Measurements from ENCODE around the gene PHOX2A. TPM values are rescaled to one million over a fixed set of nuclear protein-coding genes. Genes with fewer than 3 reads are reported as not detected.

The PHOX2A gene
- total RNA-seq, 1 experiment from 2014 or later: not detected

DNA sequence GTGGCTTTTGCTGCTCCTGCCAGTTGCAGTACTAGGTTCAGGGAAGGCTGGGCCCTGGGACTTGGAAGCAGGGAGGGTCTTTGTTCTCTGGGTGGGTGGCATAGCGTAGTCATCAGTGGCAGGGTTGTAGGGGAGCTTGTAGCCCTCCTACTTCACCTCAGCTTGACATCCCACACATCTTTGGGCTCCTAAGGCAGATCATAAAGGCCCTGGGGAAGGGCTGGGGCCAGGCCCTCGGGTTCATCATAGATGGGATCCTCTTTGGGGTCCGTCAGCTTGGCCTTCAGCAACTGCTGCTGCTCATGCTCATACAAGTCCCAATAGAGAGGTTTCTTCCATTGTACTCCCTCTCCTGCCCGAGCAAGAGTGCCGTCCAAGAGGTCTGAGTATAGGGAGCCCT, 6.0 kb upstream of the PHOX2A start:
- DNase-seq (ENCODE audit: low read depth): no peak

- DNase-seq (ENCODE audit: low read depth): no peak
Measured at GRCh38 chr11:72247584-72247983, 3.6 kb upstream of the PHOX2A start.

DNA sequence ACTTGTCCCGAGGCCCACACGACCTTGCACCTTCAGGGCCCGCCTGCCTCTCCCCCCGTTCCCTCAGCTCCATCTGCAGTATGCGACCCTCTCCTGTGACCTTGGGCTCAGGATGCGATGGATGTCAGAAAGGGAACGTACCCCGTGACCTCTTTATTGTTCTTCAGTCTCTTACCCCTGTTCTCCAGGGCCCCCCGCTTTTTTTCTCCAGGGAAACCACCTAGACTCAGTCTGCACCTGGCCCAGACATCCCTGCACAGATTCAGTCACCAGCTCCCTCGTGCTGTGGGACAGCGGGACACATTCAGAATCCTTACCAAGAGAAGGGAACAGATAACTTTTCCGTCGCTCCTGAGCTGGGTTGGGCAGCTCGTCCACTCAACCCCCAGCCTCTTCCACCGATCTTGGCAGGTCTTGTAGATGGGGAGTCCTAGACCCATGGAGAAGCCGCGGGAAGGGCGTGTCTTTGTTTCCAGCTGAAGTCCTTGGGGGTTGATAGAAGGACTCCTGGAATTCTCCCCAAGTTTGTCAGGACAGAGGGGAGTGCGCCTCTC, 1.4 kb upstream of the PHOX2A start:
- DNase-seq (ENCODE audit: low read depth): no peak

- no peak for DNase-seq (ENCODE audit: low read depth)
Measured at GRCh38 chr11:72244361-72245262, 636 bp upstream of the PHOX2A start.

DNA sequence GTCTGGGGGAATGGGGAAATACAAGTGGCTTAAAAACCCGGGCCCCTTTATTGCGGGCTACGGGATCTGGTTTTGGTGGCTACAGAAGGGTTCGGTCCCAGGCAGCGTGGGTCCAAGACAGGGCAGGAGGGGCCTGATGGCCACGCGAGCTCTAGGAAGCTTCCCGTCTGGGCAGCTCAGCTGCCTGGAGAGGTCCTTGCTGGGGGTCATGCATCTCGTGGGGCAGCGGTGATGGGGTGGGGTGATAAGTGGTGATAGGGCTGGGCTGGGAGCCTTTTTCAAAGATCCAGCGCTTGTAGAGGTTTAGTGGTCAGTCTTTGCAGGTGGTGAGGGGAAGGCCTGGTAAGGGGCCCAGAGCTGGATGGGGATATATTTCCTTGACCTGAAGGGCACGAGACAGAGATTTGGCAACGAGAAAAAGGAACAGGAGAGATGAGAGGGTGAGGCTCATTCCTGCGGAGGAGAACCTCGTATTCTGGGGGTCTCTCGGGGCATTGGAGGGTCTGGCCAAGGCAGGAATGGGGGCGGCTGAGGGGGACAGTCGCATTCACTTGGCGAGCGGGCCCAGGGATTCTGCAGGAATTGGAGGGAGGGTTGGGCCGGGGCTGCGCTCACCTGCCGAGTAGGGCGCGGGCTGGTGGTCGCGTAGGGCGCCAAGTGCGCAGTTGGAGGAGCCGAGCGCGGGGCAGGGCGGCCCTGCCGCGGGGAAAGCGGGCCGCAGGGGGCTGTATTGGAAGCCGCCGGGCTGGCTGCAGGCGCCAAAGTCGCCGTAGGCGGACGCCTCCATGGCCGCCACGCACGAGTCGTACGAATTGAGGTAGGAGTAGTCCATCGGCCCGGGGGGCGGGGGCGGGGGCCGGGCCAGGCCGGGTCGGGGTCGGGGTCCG, 560 bp downstream of the PHOX2A start:
- DNase-seq (ENCODE audit: low read depth): no peak

DNA sequence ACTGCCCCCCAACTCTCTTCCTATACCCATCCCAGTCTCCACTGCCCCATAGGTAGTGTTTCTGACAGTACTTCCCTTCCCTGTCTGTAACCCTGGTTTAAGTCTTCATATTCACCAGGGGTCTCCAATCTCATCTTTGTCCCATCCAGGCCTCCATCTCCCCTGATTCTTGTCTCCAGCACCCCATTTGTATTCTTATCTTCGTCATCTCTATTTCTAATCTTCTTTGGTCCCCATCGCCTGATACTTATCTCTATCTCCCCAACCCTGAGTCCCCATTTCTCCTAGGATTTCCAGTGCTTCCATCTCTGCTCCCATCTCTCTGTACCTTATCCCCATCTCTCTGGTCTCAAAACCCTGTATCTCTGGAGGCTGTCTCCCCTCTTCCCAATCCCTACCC, 1.8 kb downstream of the PHOX2A start:
- no peak for DNase-seq (ENCODE audit: low read depth)

DNA sequence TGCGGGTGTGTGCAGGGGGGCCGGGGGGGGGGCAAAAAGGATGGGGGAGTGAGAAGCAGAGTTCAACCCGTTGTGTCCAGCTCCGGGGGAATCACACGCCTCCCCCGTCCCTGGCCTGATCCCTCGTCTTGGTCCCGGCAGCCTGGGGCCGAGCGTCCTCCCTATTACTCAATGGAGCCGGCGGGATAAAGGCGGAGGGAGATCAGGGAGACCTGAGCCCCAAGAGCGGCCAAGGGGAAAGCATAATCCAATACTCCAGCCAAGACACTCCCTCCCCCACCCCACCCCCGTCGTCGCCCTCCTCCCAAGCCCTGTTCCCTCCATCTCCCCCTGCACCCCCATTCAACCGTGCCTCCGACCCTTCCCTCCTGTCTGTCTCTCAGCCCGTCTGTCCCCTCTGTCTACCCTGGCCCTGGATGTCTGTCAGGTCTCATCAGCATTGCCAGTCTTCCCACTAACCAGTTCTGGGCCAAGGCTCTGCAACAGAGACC, 2.6 kb downstream of the PHOX2A start:
- DNase-seq (ENCODE audit: low read depth): no peak

GRCh38 chr11:72240461-72241290, 3.3 kb downstream of the PHOX2A start:
- no peak for DNase-seq (ENCODE audit: low read depth)

DNA sequence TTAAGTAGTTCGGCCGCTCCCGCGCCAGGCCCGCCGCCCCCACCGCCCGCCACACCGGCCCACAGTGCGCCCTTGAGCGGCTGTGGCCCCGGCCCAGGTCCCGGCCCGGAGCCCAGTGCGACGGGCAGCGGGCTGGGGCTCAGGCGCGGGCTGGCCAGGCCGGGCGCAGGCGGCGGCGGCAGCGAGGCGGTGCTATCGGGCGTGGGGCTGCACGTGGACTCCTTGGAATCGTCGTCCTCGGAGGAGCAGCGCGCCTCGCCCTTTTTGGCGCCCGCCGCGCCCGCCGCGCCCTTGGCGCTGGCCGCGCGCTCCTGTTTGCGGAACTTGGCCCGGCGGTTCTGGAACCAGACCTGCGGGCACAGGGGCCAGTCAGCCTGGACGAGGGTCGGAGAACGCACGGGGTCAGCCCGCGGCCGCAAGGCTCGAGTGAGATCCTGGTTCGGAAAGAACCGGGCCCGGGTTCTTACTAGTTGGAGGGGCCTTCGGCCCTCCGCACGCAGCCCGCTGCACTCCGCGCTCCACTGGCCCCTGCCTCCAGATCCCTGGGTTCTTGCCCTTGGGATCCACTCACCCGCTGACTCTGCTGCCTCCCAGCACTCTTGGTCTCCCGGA, 4.0 kb downstream of the PHOX2A start:
- no peak for DNase-seq (ENCODE audit: low read depth)

- DNase-seq (ENCODE audit: low read depth): peak; percentile 33
Measured at GRCh38 chr11:72239313-72239848, 4.6 kb downstream of the PHOX2A start.

- no peak for DNase-seq (ENCODE audit: low read depth)
Measured at GRCh38 chr11:72238492-72239312, 5.3 kb downstream of the PHOX2A start.

DNA sequence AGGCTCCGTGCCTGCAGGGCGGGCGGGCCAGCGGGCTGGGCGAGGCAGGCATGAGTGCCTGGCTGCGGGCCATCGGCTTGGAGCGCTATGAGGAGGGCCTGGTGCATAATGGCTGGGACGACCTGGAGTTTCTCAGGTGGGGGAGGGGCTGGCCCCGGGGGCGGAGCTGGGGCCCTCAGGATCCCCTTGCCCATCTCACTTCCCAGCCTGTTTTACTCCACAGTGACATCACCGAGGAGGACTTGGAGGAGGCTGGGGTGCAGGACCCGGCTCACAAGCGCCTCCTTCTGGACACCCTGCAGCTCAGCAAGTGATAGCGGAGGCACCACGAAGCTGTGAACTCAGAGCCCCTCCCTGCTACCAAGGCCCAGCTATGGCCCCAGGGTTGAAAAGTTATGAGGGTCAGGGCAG, 5.9 kb downstream of the PHOX2A start:
- peak; percentile 58 for DNase-seq (ENCODE audit: low read depth)

DNA sequence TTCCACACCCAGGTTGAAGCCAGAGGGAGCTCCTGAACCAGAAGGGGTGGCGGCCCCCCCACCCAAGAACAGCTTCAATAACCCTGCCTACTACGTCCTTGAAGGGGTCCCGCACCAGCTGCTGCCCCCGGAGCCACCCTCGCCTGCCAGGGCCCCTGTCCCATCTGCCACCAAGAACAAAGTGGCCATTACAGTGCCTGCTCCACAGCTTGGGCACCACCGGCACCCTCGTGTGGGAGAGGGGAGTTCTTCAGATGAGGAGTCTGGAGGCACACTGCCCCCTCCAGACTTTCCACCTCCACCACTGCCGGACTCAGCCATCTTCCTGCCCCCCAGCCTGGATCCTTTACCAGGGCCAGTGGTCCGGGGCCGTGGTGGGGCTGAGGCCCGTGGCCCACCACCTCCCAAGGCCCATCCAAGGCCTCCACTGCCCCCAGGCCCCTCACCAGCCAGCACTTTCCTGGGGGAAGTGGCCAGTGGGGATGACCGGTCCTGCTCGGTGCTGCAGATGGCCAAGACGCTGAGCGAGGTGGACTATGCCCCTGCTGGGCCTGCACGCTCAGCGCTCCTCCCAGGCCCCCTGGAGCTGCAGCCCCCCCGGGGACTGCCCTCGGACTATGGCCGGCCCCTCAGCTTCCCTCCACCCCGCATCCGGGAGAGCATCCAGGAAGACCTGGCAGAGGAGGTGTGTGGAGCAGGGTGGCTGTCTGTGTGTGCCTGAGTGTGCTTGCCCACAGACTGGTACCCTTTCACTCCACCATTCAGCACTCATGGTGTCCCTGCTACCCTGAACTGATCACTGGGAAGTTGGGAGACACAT, 6.7 kb downstream of the PHOX2A start:
- DNase-seq (ENCODE audit: low read depth): no peak

DNA sequence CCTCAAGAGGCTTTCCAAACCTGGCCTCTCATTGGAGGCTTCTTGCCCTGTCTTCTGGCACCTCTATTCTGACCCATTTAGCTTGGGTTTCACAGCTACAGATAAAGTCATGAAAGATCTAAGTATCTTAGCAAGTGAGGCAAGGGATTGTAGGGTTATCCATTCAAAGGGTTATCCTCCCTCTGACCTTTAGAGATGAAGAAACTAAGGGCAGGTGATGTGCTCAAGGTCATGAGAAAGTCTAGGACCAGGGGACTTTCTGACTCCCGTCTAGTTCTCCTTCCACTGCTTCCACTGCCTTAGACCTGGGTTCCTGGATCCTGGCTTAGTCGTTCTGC, 7.2 kb downstream of the PHOX2A start:
- DNase-seq (ENCODE audit: low read depth): no peak

DNA sequence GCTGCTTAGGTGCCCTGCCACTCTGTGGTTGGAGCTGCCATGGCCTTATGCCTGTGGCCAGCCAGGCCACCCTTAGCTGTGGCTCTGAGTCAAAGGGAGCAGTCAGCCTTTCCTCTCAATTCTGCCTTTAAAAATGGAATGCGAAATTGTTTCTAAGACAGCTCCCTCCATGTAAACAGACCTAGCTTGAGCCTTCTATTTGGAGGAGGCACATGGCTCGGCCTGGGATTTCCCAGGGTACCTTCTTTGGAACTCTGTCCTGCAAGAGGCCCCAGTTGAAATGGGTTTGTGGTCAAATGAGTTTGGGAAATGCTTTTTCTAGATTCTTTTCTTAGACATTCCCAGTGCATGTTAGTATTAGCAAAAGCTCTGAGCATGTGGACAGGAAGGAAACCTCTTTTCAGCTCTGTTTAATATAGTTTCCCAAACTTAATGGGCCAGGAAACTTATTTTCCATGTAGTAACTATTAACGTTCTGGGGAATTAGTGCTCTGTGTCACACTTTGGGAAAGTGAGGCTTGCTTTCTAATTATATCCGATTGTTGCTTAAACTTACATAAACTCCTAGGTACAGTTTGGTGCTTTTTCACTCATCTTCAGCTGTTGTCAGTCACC, 7.8 kb downstream of the PHOX2A start:
- no peak for DNase-seq (ENCODE audit: low read depth)

DNA sequence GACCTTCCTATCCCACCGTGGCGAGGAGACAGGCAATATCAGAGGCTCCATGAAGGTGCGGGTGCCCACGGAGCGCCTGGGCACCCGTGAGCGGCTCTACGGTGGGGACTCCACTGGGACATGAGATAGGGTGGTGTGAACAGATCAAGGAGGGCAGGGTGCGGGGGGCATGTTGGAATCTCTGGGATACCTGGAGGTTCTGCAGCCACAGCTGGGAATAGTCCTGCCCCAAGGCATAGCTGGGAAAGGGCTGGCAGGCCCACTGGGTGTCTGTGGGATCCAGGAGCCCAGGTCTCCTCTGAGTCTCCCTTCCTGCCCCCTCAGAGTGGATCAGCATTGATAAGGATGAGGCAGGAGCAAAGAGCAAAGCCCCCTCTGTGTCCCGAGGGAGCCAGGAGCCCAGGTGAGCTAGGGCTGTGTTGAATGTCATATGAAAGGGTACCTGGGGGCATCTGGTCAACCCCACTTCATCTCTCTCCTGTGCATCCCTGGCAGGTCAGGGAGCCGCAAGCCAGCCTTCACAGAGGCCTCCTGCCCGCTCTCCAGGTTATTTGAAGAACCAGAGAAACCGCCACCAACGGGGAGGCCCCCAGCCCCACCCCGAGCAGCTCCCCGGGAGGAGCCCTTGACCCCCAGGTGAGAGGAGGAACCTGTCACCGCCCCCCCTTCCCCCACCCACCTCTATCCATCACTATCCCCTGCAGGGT, 8.5 kb downstream of the PHOX2A start:
- no peak for DNase-seq (ENCODE audit: low read depth)

GRCh38 chr11:72234920-72235319, 9.1 kb downstream of the PHOX2A start:
- DNase-seq (ENCODE audit: low read depth): no peak

DNA sequence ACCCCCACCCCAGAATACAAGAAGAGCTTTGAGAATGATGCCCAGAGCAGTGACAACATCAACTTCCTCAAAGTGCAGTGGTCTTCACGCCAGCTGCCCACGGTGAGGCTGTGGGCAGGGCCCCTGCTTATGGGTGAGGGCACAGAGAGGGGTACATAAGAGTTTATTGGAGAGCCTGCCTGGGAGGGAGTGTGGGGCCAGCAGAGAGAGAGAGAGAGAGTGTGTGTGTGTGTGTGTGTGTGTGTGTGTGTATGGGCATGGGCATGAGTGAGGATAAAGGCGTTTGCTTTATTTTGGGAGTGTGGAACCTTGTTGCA, 9.5 kb downstream of the PHOX2A start:
- DNase-seq (ENCODE audit: low read depth): no peak
